ENCODE results near the gene PCED1B.
"Not testable (repeated sequence)": the region's sequence is repeated elsewhere in the genome, so short reads cannot be mapped to it uniquely, and the experiment has no call there.

PCED1B gene

GRCh38 chr12:47276253-47276620 lies 196.8 kb downstream of the PCED1B start:
- H3K4me3 ChIP-seq (ENCODE audit: low read depth, low read length): no peak overlapping the region
- DNase-seq (ENCODE audit: low read depth, low spot score): no peak
- no peak for TF ChIP-seq CTCF (IDR thresholded peaks at IDR 0.05; ENCODE audit: low read depth, low read length)
- in situ Hi-C loops (cut with HindIII; ENCODE audit: low sequenced_read_pairs): no loop called here

GRCh38 chr12:47276621-47277309 lies 197.3 kb downstream of the PCED1B start:
- H3K4me3 ChIP-seq (ENCODE audit: low read depth, low read length): no peak overlapping the region
- peak; percentile 49 for DNase-seq (ENCODE audit: low read depth, low spot score)
- in situ Hi-C loops (cut with HindIII; ENCODE audit: low sequenced_read_pairs): no loop called here
- TF ChIP-seq CTCF (IDR thresholded peaks at IDR 0.05; ENCODE audit: low read depth, low read length): no peak

GRCh38 chr12:47277972-47278448 lies 198.6 kb downstream of the PCED1B start:
- H3K4me3 ChIP-seq (ENCODE audit: low read depth, low read length): no peak overlapping the region
- no peak for TF ChIP-seq CTCF (IDR thresholded peaks at IDR 0.05; ENCODE audit: low read depth, low read length)
- in situ Hi-C loops (cut with HindIII; ENCODE audit: low sequenced_read_pairs): no loop called here
- peak; percentile 91 for DNase-seq (ENCODE audit: low read depth, low spot score)

GRCh38 chr12:47279758-47280157 lies 200.3 kb downstream of the PCED1B start:
- H3K4me3 ChIP-seq (ENCODE audit: low read depth, low read length); DNase-seq (ENCODE audit: low read depth, low spot score); in situ Hi-C loops (cut with HindIII; ENCODE audit: low sequenced_read_pairs): not testable (repeated sequence)

GRCh38 chr12:47280543-47281300 lies 201.3 kb downstream of the PCED1B start:
- DNase-seq (ENCODE audit: low read depth, low spot score): no peak
- H3K4me3 ChIP-seq (ENCODE audit: low read depth, low read length): no peak overlapping the region
- no peak for TF ChIP-seq CTCF (IDR thresholded peaks at IDR 0.05; ENCODE audit: low read depth, low read length)
- in situ Hi-C loops (cut with HindIII; ENCODE audit: low sequenced_read_pairs): no loop called here

- no peak for TF ChIP-seq CTCF (IDR thresholded peaks at IDR 0.05; ENCODE audit: low read depth, low read length)
- no peak overlapping the region for H3K4me3 ChIP-seq (ENCODE audit: low read depth, low read length)
- in situ Hi-C loops (cut with HindIII; ENCODE audit: low sequenced_read_pairs): no loop called here
- DNase-seq (ENCODE audit: low read depth, low spot score): peak; percentile 58
Measured at GRCh38 chr12:47281667-47282171, 202.3 kb downstream of the PCED1B start.

- DNase-seq (ENCODE audit: low read depth, low spot score): peak; percentile 75
- in situ Hi-C loops (cut with HindIII; ENCODE audit: low sequenced_read_pairs): no loop called here
- H3K4me3 ChIP-seq (ENCODE audit: low read depth, low read length): no peak overlapping the region
- no peak for TF ChIP-seq CTCF (IDR thresholded peaks at IDR 0.05; ENCODE audit: low read depth, low read length)
Measured at GRCh38 chr12:47282206-47282605, 202.8 kb downstream of the PCED1B start.

Data from astrocyte of the spinal cord (primary cell).